Raji (cell line): ENCODE results near the gene ARHGDIB.

Experiments
- POLR2A ChIP-seq: IDR thresholded peaks from 2 replicates; pipeline ENCODE4 v1.6.1; 2011; ENCODE audit warnings: low read depth, low read length, control low read depth; ENCODE audit not compliant: insufficient read depth

ARHGDIB gene

GRCh38 chr12:14992673-14993072 lies 31.3 kb upstream of the ARHGDIB start:
- TF ChIP-seq POLR2A, result no peak

- no peak for TF ChIP-seq POLR2A
Measured at GRCh38 chr12:14991069-14991468, 29.7 kb upstream of the ARHGDIB start.

DNA sequence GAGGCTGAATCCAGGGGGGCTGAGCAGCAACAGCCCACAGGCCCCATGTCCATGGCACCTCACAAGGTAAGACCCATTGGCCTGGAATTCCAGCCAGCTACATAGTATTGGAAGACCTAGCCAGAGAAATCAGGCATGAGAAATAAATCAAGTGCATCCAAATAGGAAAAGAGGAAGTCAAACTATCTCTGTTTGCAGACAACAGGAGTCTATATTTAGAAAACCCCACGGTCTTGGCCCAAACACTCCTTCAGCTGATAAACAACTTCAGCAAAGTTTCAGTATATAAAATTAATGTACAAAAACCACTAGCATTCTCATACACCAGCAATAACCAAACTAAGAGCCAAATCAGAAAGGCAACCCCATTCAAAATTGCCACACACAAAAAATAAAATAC lies 28.4 kb upstream of the ARHGDIB start:
- TF ChIP-seq POLR2A, result no peak

- no peak for TF ChIP-seq POLR2A
Measured at GRCh38 chr12:14988035-14988434, 26.6 kb upstream of the ARHGDIB start.

DNA sequence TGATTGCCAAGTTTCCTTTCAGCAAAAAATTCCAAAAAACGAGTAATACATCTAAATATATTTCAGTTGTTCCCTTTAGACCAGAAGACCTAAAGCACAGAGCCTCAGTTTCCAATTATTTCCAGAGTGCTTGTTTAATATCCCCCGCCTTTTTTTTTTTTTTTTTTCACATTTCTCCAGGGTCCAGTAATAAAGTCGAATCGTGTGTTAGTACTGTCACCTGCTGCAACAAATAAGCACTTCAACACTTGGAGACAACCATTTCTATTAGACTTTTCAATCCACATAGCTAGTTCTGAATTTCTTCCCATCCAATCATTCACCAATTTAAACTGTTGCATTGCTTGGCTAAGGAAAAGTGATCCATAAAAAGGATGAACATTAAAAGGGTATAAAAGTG lies 25.0 kb upstream of the ARHGDIB start:
- TF ChIP-seq POLR2A, result no peak

- no peak for TF ChIP-seq POLR2A
Measured at GRCh38 chr12:14984766-14985285, 23.4 kb upstream of the ARHGDIB start.

DNA sequence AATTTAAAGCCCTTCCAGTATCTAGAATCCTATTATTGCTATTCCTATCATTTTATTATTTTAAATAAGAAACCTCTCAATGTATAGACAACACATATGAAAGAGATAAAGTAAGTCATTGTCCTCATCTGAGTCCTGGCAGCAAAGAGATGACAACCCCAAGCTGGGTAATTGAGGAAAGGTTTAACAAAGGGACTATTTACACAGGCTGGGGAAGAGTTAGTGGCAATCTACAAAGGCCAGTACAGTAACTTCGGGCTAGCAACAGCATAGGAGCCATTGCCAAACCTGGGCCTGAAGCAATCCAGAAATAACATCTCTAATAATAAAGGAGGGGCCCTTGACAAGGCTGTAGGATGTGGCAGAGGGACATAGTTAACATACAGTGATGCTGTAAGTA lies 22.6 kb upstream of the ARHGDIB start:
- TF ChIP-seq POLR2A, result no peak

- no peak for TF ChIP-seq POLR2A
Measured at GRCh38 chr12:14982991-14983390, 21.6 kb upstream of the ARHGDIB start.

- TF ChIP-seq POLR2A, result no peak
Measured at GRCh38 chr12:14982562-14982961, 21.2 kb upstream of the ARHGDIB start.

DNA sequence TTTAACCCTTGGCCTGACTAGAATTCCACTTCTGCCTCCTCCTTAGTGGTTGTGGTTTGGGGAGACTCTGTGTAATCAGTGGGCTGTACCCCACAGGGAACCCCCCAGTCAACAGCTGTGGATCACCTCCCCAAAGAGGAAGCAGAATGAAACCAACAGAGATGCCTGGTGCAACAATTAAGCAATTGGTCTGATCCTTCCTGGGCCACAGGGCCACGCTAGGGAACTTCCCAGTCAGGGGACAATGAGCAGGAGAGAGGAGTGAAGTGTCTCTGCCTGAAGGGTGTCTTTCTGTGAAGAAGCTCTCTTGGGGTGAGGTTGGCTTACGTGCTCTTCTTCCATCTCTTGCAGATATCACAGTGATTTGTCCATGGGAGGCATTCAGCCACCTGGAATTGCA lies 19.6 kb upstream of the ARHGDIB start:
- no peak for TF ChIP-seq POLR2A

DNA sequence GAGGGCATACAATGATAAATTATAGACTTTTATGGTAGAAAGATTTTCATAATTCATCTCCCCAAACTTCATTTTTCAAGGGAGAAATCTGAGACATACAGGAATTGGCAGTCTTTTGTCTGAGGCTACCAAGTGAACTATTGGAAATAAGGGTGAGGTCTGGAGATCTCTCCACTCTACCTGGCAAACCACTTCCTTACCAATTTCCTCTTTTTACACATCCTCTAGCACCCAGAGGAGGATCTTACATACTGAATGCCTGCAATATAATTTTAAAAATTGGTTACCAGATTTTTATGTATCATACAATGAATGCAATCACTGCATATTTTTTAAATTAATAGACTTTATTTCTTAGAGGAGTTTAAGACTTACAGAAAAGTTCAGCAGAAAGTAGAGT lies 18.1 kb upstream of the ARHGDIB start:
- no peak for TF ChIP-seq POLR2A

- TF ChIP-seq POLR2A, result no peak
Measured at GRCh38 chr12:14976658-14977057, 15.3 kb upstream of the ARHGDIB start.

- TF ChIP-seq POLR2A, result no peak
Measured at GRCh38 chr12:14975457-14975856, 14.1 kb upstream of the ARHGDIB start.

DNA sequence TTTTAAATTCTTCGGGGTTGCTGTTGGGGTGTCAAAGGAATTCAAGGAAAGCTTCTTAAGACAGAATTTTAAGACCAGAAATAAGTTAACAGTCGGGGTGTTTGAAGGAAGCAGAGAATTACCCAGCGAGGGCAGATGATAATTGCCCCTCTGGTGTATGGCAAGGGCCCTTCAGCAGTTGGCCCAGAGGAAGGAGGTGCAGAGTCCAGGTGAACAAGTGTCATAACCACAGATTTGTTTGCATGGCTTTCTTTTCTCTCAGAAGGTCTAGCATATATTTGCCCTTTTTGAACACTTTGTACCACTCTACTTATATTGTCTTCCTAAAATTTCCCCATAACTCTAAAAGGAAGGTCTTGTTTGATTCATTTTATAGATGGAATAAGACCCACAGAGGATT lies 13.2 kb upstream of the ARHGDIB start:
- no peak for TF ChIP-seq POLR2A

DNA sequence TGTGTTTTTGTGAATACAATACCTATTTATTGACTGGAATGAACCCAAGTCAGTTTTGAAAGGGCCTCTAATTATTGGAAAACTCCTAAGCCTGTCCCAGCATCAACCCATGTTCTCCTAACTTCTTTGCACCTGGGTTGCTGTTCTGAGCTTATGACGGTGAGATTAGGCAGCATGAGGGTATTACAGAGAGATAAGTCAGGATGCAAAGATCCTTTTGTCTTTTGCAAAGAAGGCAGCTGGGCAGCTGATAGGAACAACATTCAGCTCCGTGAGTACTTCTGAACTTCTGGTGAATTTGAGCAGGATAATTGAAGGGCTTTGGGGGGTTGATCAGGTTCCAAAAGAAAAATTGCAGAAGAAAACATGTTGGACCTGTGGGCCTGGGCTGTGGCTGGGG lies 11.4 kb upstream of the ARHGDIB start, which contains the start of gene PDE6H:
PDE6H (plus strand) TSS at position 227 of the 400 bp plus-strand sequence. CDS start 4,971 bp downstream, outside the sequence.
- no peak for TF ChIP-seq POLR2A

DNA sequence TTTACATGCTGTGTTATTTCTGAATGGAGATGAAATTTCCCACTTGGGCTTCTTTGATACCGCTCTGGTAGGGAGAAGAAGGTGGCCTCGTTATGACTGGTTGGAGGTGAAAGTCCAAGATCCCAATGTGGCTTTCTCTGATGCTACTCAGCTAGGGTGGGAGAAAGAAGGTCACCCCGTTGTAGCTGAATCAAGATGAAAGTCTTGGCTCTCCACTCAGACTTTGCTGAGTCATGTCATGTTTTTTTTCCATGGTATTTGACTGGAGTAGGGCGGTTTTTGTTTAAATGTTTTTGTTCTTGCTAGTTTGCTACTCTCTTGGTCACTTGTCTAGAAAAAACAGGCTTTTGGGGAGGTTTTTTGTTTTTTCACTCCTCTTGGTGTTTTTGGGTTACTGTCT lies 9.1 kb upstream of the ARHGDIB start:
- TF ChIP-seq POLR2A, result no peak

GRCh38 chr12:14968478-14968877 lies 7.1 kb upstream of the ARHGDIB start:
- TF ChIP-seq POLR2A, result no peak
